K562 (cell line): Measurements from ENCODE around the gene POU3F3.

ENCODE experiments used
- RBM39 ChIP-seq: fragments of 200-400 bp; formaldehyde crosslinking; optimal IDR thresholded peaks from 2 replicates; pipeline ENCODE3; 2018; ENCODE audit warnings: low read depth, low read length
- SRF ChIP-seq, 2 experiments: fragments of 250-450, 450-650 bp in 1 of 2; sonication (Bioruptor Pico) in 1 of 2; sonication (generic) in 1 of 2; formaldehyde crosslinking; IDR thresholded peaks; 2 replicates each; pipeline versions ENCODE4 v1.5.0 to v1.5.1; 2020 to 2022; ENCODE audit warnings: mild to moderate bottlenecking in 1 of 2, missing genetic modification reagents in 1 of 2
- ZEB2 ChIP-seq: fragments of 450-650 bp; IDR thresholded peaks from 2 replicates; pipeline ENCODE4 v1.6.1; 2016
- ZFP1 ChIP-seq: fragments of 450-650 bp; formaldehyde crosslinking; IDR thresholded peaks from 2 replicates; pipeline ENCODE4 v1.4.0; 2020; ENCODE audit warnings: mild to moderate bottlenecking, mixed read lengths
- ZNF121 ChIP-seq: sonication (generic); formaldehyde crosslinking; conservative IDR thresholded peaks from 2 replicates; pipeline ENCODE4 v1.8.0; 2022; ENCODE audit warnings: missing genetic modification reagents

GRCh38 chr2:104840156-104840555, 13.8 kb upstream of the POU3F3 start:
- TF ChIP-seq SRF (CRISPR knock-in tag; IDR thresholded peaks at IDR 0.05) (no peak), ZEB2 (no peak), ZFP1 (CRISPR knock-in tag) (no peak), ZNF121 (CRISPR knock-in tag) (no peak), RBM39 (no peak)
